Trophoblast cell (in vitro differentiated cells and primary cell): ENCODE measurements around the gene DTL.
A peak's percentile ranks its signal among the peaks of the same experiment; 100 is the strongest.

Experiments used
- DNase-seq, 2 donors: peaks; one replicate each; pipeline ENCODE4 v3.0.0-alpha.2; 2016
- H2AFZ ChIP-seq: 2 replicates; pipeline ENCODE4 v1.6.1; 2013; ENCODE audit warnings: low read length, moderate library complexity, mild to moderate bottlenecking; ENCODE audit not compliant: insufficient read depth, poor library complexity
- H2AK5ac ChIP-seq: 2 replicates; pipeline ENCODE4 v1.6.1; 2013; ENCODE audit warnings: mild to moderate bottlenecking, low read length
- H2BK120ac ChIP-seq: 2 replicates; pipeline ENCODE4 v1.6.1; 2013; ENCODE audit warnings: low read length, mild to moderate bottlenecking, moderate library complexity; ENCODE audit not compliant: insufficient read depth, poor library complexity
- H2BK12ac ChIP-seq: 2 replicates; pipeline ENCODE4 v1.6.1; 2013; ENCODE audit warnings: mild to moderate bottlenecking, low read length, moderate library complexity
- H2BK5ac ChIP-seq: 2 replicates; pipeline ENCODE4 v1.6.1; 2013; ENCODE audit warnings: low read length, low read depth, moderate library complexity, mild to moderate bottlenecking; ENCODE audit not compliant: poor library complexity
- H3K14ac ChIP-seq: 2 replicates; pipeline ENCODE4 v1.6.1; 2013; ENCODE audit warnings: mild to moderate bottlenecking, low read length
- H3K18ac ChIP-seq: 2 replicates; pipeline ENCODE4 v1.6.1; 2013; ENCODE audit warnings: mild to moderate bottlenecking, low read length
- H3K23ac ChIP-seq: 2 replicates; pipeline ENCODE4 v1.6.1; 2013; ENCODE audit warnings: low read length
- H3K27ac ChIP-seq: 2 replicates; pipeline ENCODE4 v1.5.1; 2013; ENCODE audit warnings: low read depth, mild to moderate bottlenecking, inconsistent platforms, low read length, moderate library complexity
- H3K27me3 ChIP-seq: 2 replicates; pipeline ENCODE4 v1.6.1; 2013; ENCODE audit warnings: inconsistent platforms, mild to moderate bottlenecking, low read length, moderate library complexity; ENCODE audit not compliant: insufficient read depth
- H3K36me3 ChIP-seq, 2 experiments: 1 replicate in 1 of 2; 2 replicates in 1 of 2; pipeline ENCODE4 v1.6.1; 2013; ENCODE audit warnings: low read length in 2 of 2, mild to moderate bottlenecking in 2 of 2, moderate library complexity in 1 of 2; ENCODE audit not compliant: insufficient read depth in 2 of 2, control insufficient read depth in 1 of 2
- H3K4ac ChIP-seq: 2 replicates; pipeline ENCODE4 v1.6.1; 2013; ENCODE audit warnings: low read depth, mild to moderate bottlenecking, low read length, moderate library complexity
- H3K4me1 ChIP-seq, 2 experiments: 1 replicate in 1 of 2; 2 replicates in 1 of 2; pipeline ENCODE4 v1.6.1; 2013; ENCODE audit warnings: low read length in 2 of 2, mild to moderate bottlenecking in 2 of 2, moderate library complexity in 1 of 2; ENCODE audit not compliant: insufficient read depth in 2 of 2, control insufficient read depth in 1 of 2
- H3K4me2 ChIP-seq: 2 replicates; pipeline ENCODE4 v1.6.1; 2013; ENCODE audit warnings: inconsistent platforms, mild to moderate bottlenecking, low read length, moderate library complexity
- H3K4me3 ChIP-seq: 2 replicates; pipeline ENCODE4 v1.5.1; 2013; ENCODE audit warnings: mild to moderate bottlenecking, low read depth, low read length, inconsistent platforms
- H3K79me1 ChIP-seq: one replicate; pipeline ENCODE4 v1.6.1; 2013; ENCODE audit warnings: low read length
- H3K79me2 ChIP-seq: 2 replicates; pipeline ENCODE4 v1.6.1; 2013; ENCODE audit warnings: low read length, mild to moderate bottlenecking; ENCODE audit not compliant: control insufficient read depth, insufficient read depth, poor library complexity
- H3K9ac ChIP-seq: 2 replicates; pipeline ENCODE4 v1.6.1; 2013; ENCODE audit warnings: mild to moderate bottlenecking, low read length
- H3K9me3 ChIP-seq: 2 replicates; pipeline ENCODE4 v1.6.1; 2013; ENCODE audit warnings: low read depth, mild to moderate bottlenecking, control low read depth, inconsistent platforms, low read length; ENCODE audit not compliant: insufficient read depth
- H4K12ac ChIP-seq: 2 replicates; pipeline ENCODE4 v1.6.1; 2013; ENCODE audit warnings: low read depth, mild to moderate bottlenecking, low read length, moderate library complexity
- H4K8ac ChIP-seq: 2 replicates; pipeline ENCODE4 v1.6.1; 2013; ENCODE audit warnings: low read depth, mild to moderate bottlenecking, low read length, moderate library complexity
- H4K91ac ChIP-seq: one replicate; pipeline ENCODE4 v1.6.1; 2013; ENCODE audit warnings: low read depth, mild to moderate bottlenecking, low read length, moderate library complexity
- WGBS: extraction: QIAGEN DNeasy Blood & Tissue Kit; methylation state at CpG from one replicate; pipeline ENCODE4 v1.1.7; 2013; ENCODE audit warnings: missing lambda C conversion rate; ENCODE audit not compliant: insufficient read length, insufficient coverage; ENCODE audit errors: extremely low coverage; 5-methylcytosine and 5-hydroxymethylcytosine counted together

Gene DTL

GRCh38 chr1:212044851-212045250, 9.3 kb downstream of the DTL start:
- no CpG with 5 or more reads among the region's 1 CpG for WGBS
- no peak overlapping the region for H3K4me3 ChIP-seq

GRCh38 chr1:212045981-212046380, 10.4 kb downstream of the DTL start:
- no peaks in the 10 kb centered on the region for H3K4me1 ChIP-seq
- no peak overlapping the region for H3K18ac ChIP-seq
- no peak overlapping the region for H3K4me2 ChIP-seq
- H3K9me3 ChIP-seq: no peaks in the 10 kb centered on the region
- H3K36me3 ChIP-seq: peaks cover 5 to 9% of the 10 kb centered on the region in 2 experiments
- no peak overlapping the region for H3K9ac ChIP-seq
- no peak overlapping the region for H3K23ac ChIP-seq
- H2BK12ac ChIP-seq: no peak overlapping the region
- H3K27me3 ChIP-seq: no peaks in the 10 kb centered on the region
- no peak overlapping the region for H2AFZ ChIP-seq
- no peak overlapping the region for H2AK5ac ChIP-seq
- H3K4ac ChIP-seq: no peak overlapping the region
- DNase-seq: peak; percentile 13 to 67
- H3K27ac ChIP-seq: no peak overlapping the region
- H3K14ac ChIP-seq: no peak overlapping the region
- no peak overlapping the region for H2BK120ac ChIP-seq
- no peak overlapping the region for H4K8ac ChIP-seq
- WGBS: no CpG with 5 or more reads among the region's 2 CpGs
- no peak overlapping the region for H2BK5ac ChIP-seq
- H3K79me2 ChIP-seq: no peaks in the 10 kb centered on the region
- H3K79me1 ChIP-seq: no peaks in the 10 kb centered on the region
- H4K91ac ChIP-seq: no peak overlapping the region
- H4K12ac ChIP-seq: no peak overlapping the region
- no peak overlapping the region for H3K4me3 ChIP-seq

More at GRCh38 chr1:212044851-212045250, 9.3 kb downstream of the DTL start:
- H3K27me3 ChIP-seq: no peaks in the 10 kb centered on the region
- no peaks in the 10 kb centered on the region for H3K79me2 ChIP-seq
- H3K14ac ChIP-seq: no peak overlapping the region
- H3K9me3 ChIP-seq: no peaks in the 10 kb centered on the region
- H3K36me3 ChIP-seq: peaks cover 5 to 9% of the 10 kb centered on the region in 2 experiments
- no peak overlapping the region for H4K91ac ChIP-seq
- H3K4me1 ChIP-seq: no peaks in the 10 kb centered on the region
- no peak overlapping the region for H2BK120ac ChIP-seq
- H3K18ac ChIP-seq: no peak overlapping the region
- no peak overlapping the region for H2AK5ac ChIP-seq
- no peak overlapping the region for H2BK12ac ChIP-seq
- no peak overlapping the region for H3K27ac ChIP-seq
- H3K23ac ChIP-seq: no peak overlapping the region
- no peak overlapping the region for H4K12ac ChIP-seq
- DNase-seq: no peak
- no peak overlapping the region for H3K4me2 ChIP-seq
- H4K8ac ChIP-seq: no peak overlapping the region
- no peaks in the 10 kb centered on the region for H3K79me1 ChIP-seq
- H2AFZ ChIP-seq: no peak overlapping the region
- H2BK5ac ChIP-seq: no peak overlapping the region
- no peak overlapping the region for H3K4ac ChIP-seq
- no peak overlapping the region for H3K9ac ChIP-seq

GRCh38 chr1:212053993-212054392, 18.4 kb downstream of the DTL start:
- Histone ChIP-seq H4K8ac (no peak overlapping the region), H3K4me3 (no peak overlapping the region), H3K27me3 (no peaks in the 10 kb centered on the region), H2AFZ (no peak overlapping the region), H3K23ac (no peak overlapping the region), H3K4me2 (no peak overlapping the region), H2BK5ac (no peak overlapping the region), H2BK120ac (no peak overlapping the region), H3K9ac (no peak overlapping the region), H3K9me3 (peaks cover 3% of the 10 kb centered on the region), H2BK12ac (no peak overlapping the region), H3K79me1 (no peaks in the 10 kb centered on the region), H3K14ac (no peak overlapping the region), H4K91ac (no peak overlapping the region), H4K12ac (no peak overlapping the region), H3K27ac (no peak overlapping the region), H3K36me3 (peaks cover 16 to 17% of the 10 kb centered on the region in 2 experiments), H3K4me1 (no peaks in the 10 kb centered on the region), H2AK5ac (no peak overlapping the region), H3K79me2 (no peaks in the 10 kb centered on the region), H3K4ac (no peak overlapping the region), H3K18ac (no peak overlapping the region)
- no peak for DNase-seq
- WGBS: no CpG with 5 or more reads among the region's 1 CpG

GRCh38 chr1:212055333-212055732, 19.8 kb downstream of the DTL start:
- Histone ChIP-seq H3K36me3 (peaks cover 16 to 17% of the 10 kb centered on the region in 2 experiments), H2BK5ac (no peak overlapping the region), H3K9me3 (peaks cover 3% of the 10 kb centered on the region), H3K27me3 (no peaks in the 10 kb centered on the region), H3K4me2 (no peak overlapping the region), H3K23ac (no peak overlapping the region), H3K4me1 (no peaks in the 10 kb centered on the region), H2AK5ac (no peak overlapping the region), H3K79me2 (no peaks in the 10 kb centered on the region), H3K27ac (no peak overlapping the region), H2BK120ac (no peak overlapping the region), H4K91ac (no peak overlapping the region), H4K8ac (no peak overlapping the region), H3K4me3 (no peak overlapping the region), H2BK12ac (no peak overlapping the region), H2AFZ (no peak overlapping the region), H3K79me1 (no peaks in the 10 kb centered on the region), H4K12ac (no peak overlapping the region), H3K18ac (no peak overlapping the region), H3K4ac (no peak overlapping the region), H3K14ac (no peak overlapping the region), H3K9ac (no peak overlapping the region)
- no CpG with 5 or more reads among the region's 2 CpGs for WGBS
- DNase-seq: no peak
